ENCODE data around the gene PSMD6.

PSMD6 gene

DNA sequence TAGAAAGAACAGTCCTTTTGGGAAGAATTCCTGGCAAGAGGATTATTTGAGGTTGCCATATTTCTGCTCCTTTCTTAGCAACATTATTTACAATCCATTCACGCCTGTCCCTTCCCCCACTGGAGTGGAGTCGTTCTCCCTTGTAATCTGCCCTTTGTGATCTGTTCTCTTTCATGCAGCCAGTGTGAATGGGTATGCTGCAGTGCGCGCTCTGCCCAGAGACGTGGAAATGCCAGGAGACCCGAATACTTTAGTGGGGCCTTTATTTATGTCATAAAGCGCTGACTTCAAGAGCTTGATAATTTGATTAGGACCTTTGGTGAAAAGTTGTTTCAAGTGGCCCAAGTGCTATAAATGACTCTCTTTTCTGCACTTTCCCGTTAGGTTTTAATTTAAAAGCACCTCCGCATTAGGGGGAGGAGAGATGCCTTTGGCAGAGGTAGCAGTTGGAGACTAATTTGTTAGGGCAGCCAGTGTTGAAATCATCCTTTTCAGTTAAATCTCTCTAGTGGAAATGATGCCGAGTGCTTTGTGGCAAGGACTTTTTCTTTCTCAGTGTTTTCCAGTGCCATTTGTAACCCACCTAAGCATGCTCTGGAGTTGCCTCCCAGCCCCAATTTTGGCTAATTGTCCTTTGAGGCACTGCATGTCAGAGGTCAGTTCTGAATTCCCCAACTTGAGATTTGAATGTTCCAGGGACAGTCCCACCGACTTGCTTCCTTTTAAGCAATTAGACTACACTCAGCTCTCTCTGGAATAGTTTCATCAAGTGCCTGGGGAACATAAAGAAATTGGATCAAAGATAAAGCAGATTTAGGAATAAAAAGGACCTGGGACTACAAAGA is 52.4 kb downstream of the PSMD6 start:
- TF ChIP-seq, protein P1, sequence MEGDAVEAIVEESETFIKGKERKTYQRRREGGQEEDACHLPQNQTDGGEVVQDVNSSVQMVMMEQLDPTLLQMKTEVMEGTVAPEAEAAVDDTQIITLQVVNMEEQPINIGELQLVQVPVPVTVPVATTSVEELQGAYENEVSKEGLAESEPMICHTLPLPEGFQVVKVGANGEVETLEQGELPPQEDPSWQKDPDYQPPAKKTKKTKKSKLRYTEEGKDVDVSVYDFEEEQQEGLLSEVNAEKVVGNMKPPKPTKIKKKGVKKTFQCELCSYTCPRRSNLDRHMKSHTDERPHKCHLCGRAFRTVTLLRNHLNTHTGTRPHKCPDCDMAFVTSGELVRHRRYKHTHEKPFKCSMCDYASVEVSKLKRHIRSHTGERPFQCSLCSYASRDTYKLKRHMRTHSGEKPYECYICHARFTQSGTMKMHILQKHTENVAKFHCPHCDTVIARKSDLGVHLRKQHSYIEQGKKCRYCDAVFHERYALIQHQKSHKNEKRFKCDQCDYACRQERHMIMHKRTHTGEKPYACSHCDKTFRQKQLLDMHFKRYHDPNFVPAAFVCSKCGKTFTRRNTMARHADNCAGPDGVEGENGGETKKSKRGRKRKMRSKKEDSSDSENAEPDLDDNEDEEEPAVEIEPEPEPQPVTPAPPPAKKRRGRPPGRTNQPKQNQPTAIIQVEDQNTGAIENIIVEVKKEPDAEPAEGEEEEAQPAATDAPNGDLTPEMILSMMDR (IDR thresholded peaks at IDR 0.05; ENCODE audit: extremely low read depth, insufficient read depth, missing control alignments): no peak

DNA sequence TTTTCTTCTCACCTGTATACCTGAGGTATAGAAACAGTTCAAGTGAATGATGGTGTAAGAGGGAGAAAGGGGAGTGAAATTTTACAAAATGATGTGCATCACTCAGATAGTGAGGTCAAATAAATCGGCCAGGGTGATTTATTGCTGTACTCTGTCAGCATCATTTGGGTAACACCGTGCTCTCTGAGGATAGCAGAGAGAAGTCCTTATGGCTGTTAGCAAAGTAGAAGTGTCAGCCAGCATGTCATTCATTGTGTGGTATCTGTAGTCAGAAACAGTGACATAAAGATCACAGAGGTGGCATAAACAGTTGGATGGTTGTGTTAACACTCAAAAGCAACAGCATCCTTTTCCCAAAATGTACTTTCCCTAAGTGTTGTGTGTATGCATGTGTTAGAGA is 53.4 kb downstream of the PSMD6 start:
- in situ Hi-C loops (cut with MboI; ENCODE audit: low pct_unique_long_range_greater_than_20kb, low sequenced_read_pairs, unreplicated experiment): no loop called here
- DNase-seq (ENCODE audit: low spot score): no peak
- TF ChIP-seq, protein P1 (IDR thresholded peaks at IDR 0.05; ENCODE audit: extremely low read depth, insufficient read depth, missing control alignments): no peak

More for the DNA sequence above, 52.4 kb downstream of the PSMD6 start:
- DNase-seq (ENCODE audit: low spot score): no peak
- in situ Hi-C loops (cut with MboI; ENCODE audit: low pct_unique_long_range_greater_than_20kb, low sequenced_read_pairs, unreplicated experiment): no loop called here

DNA sequence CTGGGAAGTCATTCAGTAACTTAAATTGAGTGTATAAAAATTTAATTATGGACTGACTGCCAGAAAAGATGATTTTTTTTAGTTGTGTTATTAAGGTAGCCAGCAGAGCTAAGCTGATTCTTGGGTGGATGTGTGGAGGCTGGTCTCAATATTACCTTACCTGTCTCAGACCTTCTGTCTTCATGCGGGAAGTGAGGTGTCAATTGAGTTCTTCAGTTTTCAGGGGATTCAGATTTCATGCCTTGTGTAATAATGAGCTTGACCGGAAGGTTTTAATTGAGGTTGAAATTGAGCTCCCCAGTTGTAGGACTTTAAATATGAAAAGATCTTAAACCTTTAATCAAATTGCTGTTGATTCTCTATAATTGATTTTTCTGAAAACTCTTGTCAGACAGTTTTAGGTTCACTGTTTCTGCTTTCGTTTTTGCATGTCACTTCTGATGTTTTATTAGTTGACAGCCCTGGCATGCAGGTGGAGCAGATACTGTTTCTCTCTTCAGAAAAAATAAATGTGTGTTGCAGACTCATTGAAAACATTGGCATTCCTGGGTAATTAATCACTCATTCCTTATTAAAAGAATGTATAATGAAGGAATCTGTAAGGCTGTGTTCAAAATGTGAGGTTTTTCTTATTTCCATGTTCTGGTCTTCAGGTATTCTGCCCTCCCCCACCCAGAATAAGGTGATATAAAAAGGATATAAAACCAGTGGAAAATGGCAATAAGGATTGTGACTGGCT is 54.5 kb downstream of the PSMD6 start:
- in situ Hi-C loops (cut with MboI; ENCODE audit: low pct_unique_long_range_greater_than_20kb, low sequenced_read_pairs, unreplicated experiment): no loop called here
- DNase-seq (ENCODE audit: low spot score): no peak
- TF ChIP-seq, protein P1 (IDR thresholded peaks at IDR 0.05; ENCODE audit: extremely low read depth, insufficient read depth, missing control alignments): no peak

DNA sequence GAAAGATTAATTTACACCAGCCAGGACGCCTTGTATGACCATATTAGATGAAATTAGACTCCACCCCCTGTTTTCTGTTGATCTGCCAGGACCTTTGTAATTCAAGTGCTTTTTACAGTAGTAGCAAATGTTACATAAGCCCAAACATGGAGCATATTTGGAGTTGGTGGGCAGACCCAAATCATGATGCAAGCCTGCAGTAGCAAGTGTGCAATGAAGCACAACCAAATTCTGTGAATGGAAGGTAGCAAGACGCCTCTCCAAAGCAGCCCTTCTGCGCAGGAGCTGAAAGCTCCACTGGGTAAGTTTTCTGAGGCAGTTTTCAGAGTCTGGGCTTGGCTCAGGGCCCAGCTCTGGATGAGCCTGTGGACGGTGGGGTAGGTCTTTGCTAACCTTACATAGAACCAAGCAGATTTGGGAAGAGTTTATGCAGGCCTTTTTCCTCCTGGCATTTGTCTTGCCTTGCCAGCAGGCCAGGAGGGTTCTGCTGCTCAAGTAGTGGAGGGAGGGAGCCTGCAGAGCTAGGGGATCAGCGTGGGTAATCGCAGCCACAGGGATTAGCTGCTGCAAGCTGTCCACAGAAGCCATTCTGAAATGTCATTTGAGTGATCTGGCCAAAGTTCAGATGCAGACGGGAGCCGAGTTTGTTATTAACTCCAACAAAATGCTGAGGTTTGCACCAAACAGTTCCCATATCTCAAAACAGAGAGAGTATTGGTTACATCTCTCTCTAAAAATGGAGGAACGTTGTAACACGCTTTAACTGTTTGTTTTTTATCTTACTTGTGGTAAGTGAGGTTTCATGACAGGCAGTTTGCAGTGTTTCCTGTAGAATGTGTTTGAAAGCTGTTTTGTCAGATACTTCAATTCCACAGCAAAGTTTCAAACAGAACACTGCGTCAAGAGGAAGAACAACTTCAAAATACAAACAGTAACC is 55.4 kb downstream of the PSMD6 start:
- DNase-seq (ENCODE audit: low spot score): peak; percentile 28
- TF ChIP-seq, protein P1 (IDR thresholded peaks at IDR 0.05; ENCODE audit: extremely low read depth, insufficient read depth, missing control alignments): no peak
- in situ Hi-C loops (cut with MboI; ENCODE audit: low pct_unique_long_range_greater_than_20kb, low sequenced_read_pairs, unreplicated experiment): no loop called here

DNA sequence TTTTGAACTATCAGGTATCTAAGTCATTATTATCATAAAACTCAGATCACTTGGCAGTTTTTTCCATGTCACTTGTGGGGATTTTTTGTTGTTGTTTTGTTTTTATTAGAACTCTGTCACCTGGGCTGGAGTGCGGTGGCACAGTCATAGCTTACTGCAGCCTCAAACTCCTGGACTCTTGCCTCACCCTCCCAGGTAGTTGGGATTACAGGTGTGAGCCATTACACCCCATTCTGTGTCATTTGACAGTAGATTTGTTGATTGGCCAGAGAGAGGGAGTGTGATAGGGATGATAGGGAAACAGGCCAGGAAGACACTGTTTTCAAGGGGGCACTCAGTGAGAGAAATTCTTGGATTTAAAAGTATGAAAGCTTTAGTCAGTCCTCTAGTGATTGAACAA is 56.4 kb downstream of the PSMD6 start:
- no peak for DNase-seq (ENCODE audit: low spot score)
- TF ChIP-seq, protein P1 (IDR thresholded peaks at IDR 0.05; ENCODE audit: extremely low read depth, insufficient read depth, missing control alignments): no peak
- in situ Hi-C loops (cut with MboI; ENCODE audit: low pct_unique_long_range_greater_than_20kb, low sequenced_read_pairs, unreplicated experiment): no loop called here

DNA sequence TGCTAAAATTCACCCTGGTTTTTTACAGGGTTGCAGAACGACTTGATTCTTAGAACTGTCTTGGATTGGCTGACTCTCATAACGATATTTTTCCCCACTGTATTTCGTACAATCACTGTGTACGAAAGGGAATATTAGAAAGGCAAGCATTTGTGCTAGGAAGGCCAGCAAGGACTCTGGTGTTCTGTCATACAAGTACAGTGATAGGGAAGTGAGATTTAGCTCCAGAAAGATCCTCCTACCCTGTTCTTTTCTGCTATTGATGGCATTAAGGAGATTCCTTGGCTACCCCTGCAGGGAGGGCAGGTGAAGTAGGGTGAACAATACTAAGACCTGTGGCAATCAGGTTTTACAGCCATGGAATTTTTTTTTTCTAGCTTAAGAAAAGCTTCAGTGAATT is 57.3 kb downstream of the PSMD6 start:
- TF ChIP-seq, protein P1 (IDR thresholded peaks at IDR 0.05; ENCODE audit: extremely low read depth, insufficient read depth, missing control alignments): no peak
- no peak for DNase-seq (ENCODE audit: low spot score)
- in situ Hi-C loops (cut with MboI; ENCODE audit: low pct_unique_long_range_greater_than_20kb, low sequenced_read_pairs, unreplicated experiment): no loop called here

All from GM13977 (cell line).